Stimulated activated CD8-positive, alpha-beta memory T cell treated with anti-CD3 and anti-CD28 coated beads, Interleukin-2, amount 100 ng/mL, for 1 hour (primary cell): ENCODE measurements around the gene NACC2.
"Not testable (repeated sequence)": the region's sequence is repeated elsewhere in the genome, so short reads cannot be mapped to it uniquely, and the experiment has no call there.

ENCODE experiments used
- DNase-seq, 2 donors: peaks; one replicate each; pipeline ENCODE4 v3.0.0-alpha.2; 2020; ENCODE audit warnings: low read depth in 2 of 2

NACC2 gene

GRCh38 chr9:136081113-136081825, 13.8 kb downstream of the NACC2 start:
- no peak for DNase-seq

- DNase-seq = no peak
Measured at GRCh38 chr9:136080716-136081112, 14.4 kb downstream of the NACC2 start.

GRCh38 chr9:136079916-136080246, 15.2 kb downstream of the NACC2 start:
- DNase-seq = no peak

GRCh38 chr9:136079211-136079915, 15.7 kb downstream of the NACC2 start:
- no peak for DNase-seq

GRCh38 chr9:136078498-136079011, 16.5 kb downstream of the NACC2 start:
- DNase-seq = no peak

GRCh38 chr9:136078024-136078423, 17.1 kb downstream of the NACC2 start:
- DNase-seq = no peak

- DNase-seq = no peak
Measured at GRCh38 chr9:136077491-136077890, 17.6 kb downstream of the NACC2 start.

GRCh38 chr9:136075881-136076678, 19.0 kb downstream of the NACC2 start:
- no peak for DNase-seq

- DNase-seq = no peak
Measured at GRCh38 chr9:136075134-136075841, 19.8 kb downstream of the NACC2 start.

GRCh38 chr9:136074706-136075105, 20.4 kb downstream of the NACC2 start:
- DNase-seq = no peak

GRCh38 chr9:136062657-136063439, 32.2 kb downstream of the NACC2 start:
- DNase-seq = no peak

GRCh38 chr9:136061916-136062315, 33.2 kb downstream of the NACC2 start:
- DNase-seq = not testable (repeated sequence)

- no peak for DNase-seq
Measured at GRCh38 chr9:136061405-136061804, 33.7 kb downstream of the NACC2 start.

GRCh38 chr9:136060671-136061371, 34.3 kb downstream of the NACC2 start:
- no peak for DNase-seq

GRCh38 chr9:136059851-136060670, 35.0 kb downstream of the NACC2 start:
- no peak for DNase-seq

- DNase-seq = no peak
Measured at GRCh38 chr9:136059321-136059791, 35.7 kb downstream of the NACC2 start.

GRCh38 chr9:136058801-136059302, 36.2 kb downstream of the NACC2 start:
- DNase-seq = no peak

GRCh38 chr9:136058084-136058483, 37.0 kb downstream of the NACC2 start:
- DNase-seq = no peak
